Heart right ventricle (tissue), 16 donors: ENCODE data around the gene PTCD1. TPM values are rescaled to one million over a fixed set of nuclear protein-coding genes. Genes with fewer than 3 reads are reported as not detected.

Experiments used
- ATAC-seq, 8 donors: fragments of 200-7000 bp; cut with Tn5 transposase; one replicate each; pipeline ENCODE4 v1.9.1; 2020; ENCODE audit warnings: mild to moderate bottlenecking in 8 of 8, moderate library complexity in 8 of 8, moderate number of reproducible peaks in 1 of 8
- DNase-seq, 2 donors: peaks; one replicate each; pipeline ENCODE4 v3.0.0-alpha.2; 2020
- H3K27ac ChIP-seq, 10 donors: fragments of 200-600 bp; sonication (generic) in 2 of 10; one replicate each; pipeline versions ENCODE4 v1.5.0 to v1.8.0; 2020 to 2022; ENCODE audit warnings: mild to moderate bottlenecking in 3 of 10
- H3K27me3 ChIP-seq, 7 donors: fragments of 200-600 bp; one replicate each; pipeline ENCODE4 v1.8.0; 2021 to 2022; ENCODE audit warnings: mild to moderate bottlenecking in 2 of 7
- H3K36me3 ChIP-seq, 9 donors: fragments of 200-600 bp; sonication (generic) in 1 of 9; one replicate each; pipeline versions ENCODE4 v1.5.0 to v1.8.0; 2020 to 2022; ENCODE audit warnings: mild to moderate bottlenecking in 2 of 9
- H3K4me1 ChIP-seq, 9 donors: fragments of 200-600 bp; sonication (generic) in 1 of 9; one replicate each; pipeline versions ENCODE4 v1.5.0 to v1.8.0; 2020 to 2022; ENCODE audit warnings: mild to moderate bottlenecking in 4 of 9
- H3K4me3 ChIP-seq, 10 donors: fragments of 200-600 bp; sonication (generic) in 2 of 10; one replicate each; pipeline versions ENCODE4 v1.5.0 to v1.8.0; 2020 to 2022; ENCODE audit warnings: mild to moderate bottlenecking in 7 of 10, moderate library complexity in 2 of 10
- H3K9me3 ChIP-seq, 11 donors: fragments of 200-600 bp in 10 of 11; sonication (generic) in 2 of 11; one replicate each; pipeline versions ENCODE4 v1.5.0 to v1.8.0; 2013 to 2022; ENCODE audit warnings: mild to moderate bottlenecking in 2 of 11, control low read depth in 1 of 11, moderate library complexity in 1 of 11
- WGBS, 2 donors: extraction: QIAGEN DNeasy Blood & Tissue Kit; methylation state at CpG; one replicate each; pipeline ENCODE4 v1.1.7; 2013; ENCODE audit warnings: inconsistent platforms in 1 of 2; 5-methylcytosine and 5-hydroxymethylcytosine counted together
- intact Hi-C, 10 donors: fragments of 100-400 bp; cut with DNase I; formaldehyde crosslinking; loops; one replicate each; pipeline versions ENCODE4 v1.11.1 to v1.14.2; 2022
- polyA plus RNA-seq, 2 donors: library from polyadenylated mRNA; stranded (reverse); fragments of 200-250 nt; gene quantifications; one replicate each; pipeline ENCODE4 v1.2.3, GENCODE V29; 2013
- total RNA-seq, 10 donors: library from RNA; stranded (reverse); fragmentation: NEBNext Ultra II Directional in 3 of 10; extraction: Animal tissue kit (Norgen Biotek cat#: 25700) in 3 of 10; gene quantifications; one replicate each; pipeline versions ENCODE4 v1.2.1 to v1.2.4, GENCODE V29; 2021 to 2023
- TF ChIP-seq, protein P1 (sequence below), 9 donors: fragments of 200-600 bp; sonication (generic) in 2 of 9; IDR thresholded peaks; one replicate each; pipeline versions ENCODE4 v1.5.0 to v1.8.0; 2021 to 2022; ENCODE audit warnings: antibody characterized with exemption in 9 of 9, mild to moderate bottlenecking in 5 of 9, moderate library complexity in 1 of 9
- donor health status: Arrhythmogenic right ventricular cardiomyopathy.
- donor health status: ischemic (EF 13 %, LVEDD 7.1; RV severe dilation, severe dysfunction).
- donor health status: healthy with polysubstance abuse.
- donor health status: DM: no; HTN: yes; CAD: no.
- donor health status: DM: no; HTN: no; CAD: no.
- donor health status: ischemic (EF 25% LVEDD 6.9; RV normal size, moderate dysfunction).
- donor health status: ischemic (EF 25% LVEDD 5.7; RV mildly dilated, moderate dysfunction).
- donor health status: healthy.
- donor health status: DM: yes; HTN: yes; CAD: no.
- donor health status: Ischemic cardiomyopathy.
- donor health status: ischemic (EF 35%, LVEDD 5.7; RV mildly dilated, moderate dysfunction).
- donor health status: nonischemic (EF 11% LVEDD 7.7; RV severe dilation, severe dysfunction).
- donor health status: DM: yes; HTN: yes; CAD: no.
- donor health status: PGD.
- donor health status: ischemic (EF 29% LVEDD 5.4; RV normal size, mild dysfunction).
- donor health status: nonischemic (EF 23%, LVEDD 6.1; RV moderate dilation, normal function).

Gene PTCD1
- total and polyA plus RNA-seq, 12 donors: 2.4 to 4.8 (median 3.1) TPM

DNA sequence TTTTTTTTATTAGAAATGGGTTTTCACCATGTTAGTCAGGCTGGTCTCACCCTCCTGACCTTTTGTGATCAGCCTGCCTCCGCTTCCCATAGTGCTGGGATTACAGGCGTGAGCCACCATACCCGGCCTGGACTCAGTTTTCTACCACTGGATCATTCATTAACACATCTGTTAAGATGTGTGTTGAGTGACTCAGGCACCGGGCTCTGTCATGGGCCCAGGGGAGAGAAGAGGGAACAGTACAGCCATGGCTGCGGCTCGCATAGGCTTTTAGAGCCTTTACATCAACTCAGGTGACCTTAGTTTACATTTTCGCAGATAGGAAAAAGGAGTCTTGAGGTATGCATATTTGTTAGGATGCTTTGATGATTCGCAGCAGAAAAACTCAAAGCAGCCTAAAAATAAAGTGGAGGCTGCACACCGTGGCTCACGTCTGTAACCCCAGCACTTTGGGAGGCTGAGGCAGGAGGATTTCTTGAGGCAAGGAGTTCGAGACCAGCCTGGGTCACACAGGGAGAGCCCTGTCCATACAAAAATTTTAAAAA, 67.2 kb downstream of the PTCD1 start:
- no peak overlapping the region for H3K27ac ChIP-seq
- WGBS, 2 donors: 94 to 96% methylated on average over 11 of the region's 11 CpGs

DNA sequence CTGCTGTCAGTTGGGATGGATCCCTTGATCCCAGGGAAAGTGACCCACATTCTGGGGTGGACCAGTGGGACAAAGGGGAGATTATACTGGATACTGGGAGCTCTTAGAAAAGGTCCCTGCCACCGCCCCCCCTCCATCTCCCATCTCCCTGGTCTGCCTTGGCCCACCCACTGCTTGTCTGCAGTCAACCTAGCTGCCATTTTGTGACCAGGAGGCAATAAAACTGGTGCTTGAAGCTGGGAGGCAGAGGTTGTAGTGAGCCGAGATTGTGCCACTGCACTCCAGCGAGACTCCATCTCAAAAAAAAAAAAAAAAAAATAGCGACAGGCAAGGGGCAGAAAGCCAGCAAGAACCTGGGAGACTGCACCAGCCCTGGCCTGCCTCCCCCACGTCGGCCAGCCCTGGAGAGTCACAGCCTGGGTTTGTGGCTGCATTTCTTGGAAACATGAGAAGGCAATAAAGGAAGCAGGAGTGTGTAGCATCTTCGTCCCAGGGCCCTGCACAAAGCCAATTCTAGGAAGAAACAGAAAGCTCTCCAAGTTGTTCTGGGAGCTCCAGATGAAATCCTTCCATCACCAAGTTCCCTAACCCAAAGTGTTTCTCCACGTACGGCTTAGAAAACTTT, 68.7 kb downstream of the PTCD1 start:
- DNase-seq (no peak), ATAC-seq (no peak)
- peak overlapping the region in 4 of 10 donors; percentile 10 to 48 (median 17) for H3K27ac ChIP-seq
- WGBS, 2 donors: 52 to 54% methylated on average over 8 to 9 of the region's 9 CpGs
- H3K36me3 ChIP-seq: peaks cover 0 to 48% (median 22%) of the 10 kb centered on the region in 9 donors
- peaks cover 0 to 20% (median 11%) of the 10 kb centered on the region in 9 donors for H3K4me1 ChIP-seq
- no peak overlapping the region for H3K4me3 ChIP-seq
- no peaks in the 10 kb centered on the region for H3K9me3 ChIP-seq
- intact Hi-C loops: loop anchor here in 4 of 10 donors (5.0 to 10.0 kb wide), 4 partner anchors 37 to 135 kb away; partner anchors contain the start of genes BUD31 (in 1 of the 4), PDAP1 (in 1 of the 4), ZKSCAN5 (in 1 of the 4) and ZNF394 (in 1 of the 4)
- TF ChIP-seq, protein P1, sequence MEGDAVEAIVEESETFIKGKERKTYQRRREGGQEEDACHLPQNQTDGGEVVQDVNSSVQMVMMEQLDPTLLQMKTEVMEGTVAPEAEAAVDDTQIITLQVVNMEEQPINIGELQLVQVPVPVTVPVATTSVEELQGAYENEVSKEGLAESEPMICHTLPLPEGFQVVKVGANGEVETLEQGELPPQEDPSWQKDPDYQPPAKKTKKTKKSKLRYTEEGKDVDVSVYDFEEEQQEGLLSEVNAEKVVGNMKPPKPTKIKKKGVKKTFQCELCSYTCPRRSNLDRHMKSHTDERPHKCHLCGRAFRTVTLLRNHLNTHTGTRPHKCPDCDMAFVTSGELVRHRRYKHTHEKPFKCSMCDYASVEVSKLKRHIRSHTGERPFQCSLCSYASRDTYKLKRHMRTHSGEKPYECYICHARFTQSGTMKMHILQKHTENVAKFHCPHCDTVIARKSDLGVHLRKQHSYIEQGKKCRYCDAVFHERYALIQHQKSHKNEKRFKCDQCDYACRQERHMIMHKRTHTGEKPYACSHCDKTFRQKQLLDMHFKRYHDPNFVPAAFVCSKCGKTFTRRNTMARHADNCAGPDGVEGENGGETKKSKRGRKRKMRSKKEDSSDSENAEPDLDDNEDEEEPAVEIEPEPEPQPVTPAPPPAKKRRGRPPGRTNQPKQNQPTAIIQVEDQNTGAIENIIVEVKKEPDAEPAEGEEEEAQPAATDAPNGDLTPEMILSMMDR (IDR thresholded peaks at IDR 0.05): no peak
- no peaks in the 10 kb centered on the region for H3K27me3 ChIP-seq

More for the DNA sequence above, 67.2 kb downstream of the PTCD1 start:
- Histone ChIP-seq H3K36me3 (peaks cover 0 to 36% (median 13%) of the 10 kb centered on the region in 9 donors), H3K4me1 (peaks cover 0 to 30% (median 20%) of the 10 kb centered on the region in 9 donors), H3K4me3 (no peak overlapping the region), H3K27me3 (no peaks in the 10 kb centered on the region), H3K9me3 (no peaks in the 10 kb centered on the region)
- ATAC-seq: no peak
- no peak for DNase-seq
- TF ChIP-seq, protein P1 (IDR thresholded peaks at IDR 0.05): no peak
- intact Hi-C loops: loop anchor here in 2 of 10 donors (5.0 to 10.0 kb wide), 3 partner anchors 36 to 133 kb away; partner anchors contain the start of genes BUD31 (in 1 of the 2), PDAP1 (in 1 of the 2), ZKSCAN5 (in 1 of the 2) and ZNF394 (in 1 of the 2)

DNA sequence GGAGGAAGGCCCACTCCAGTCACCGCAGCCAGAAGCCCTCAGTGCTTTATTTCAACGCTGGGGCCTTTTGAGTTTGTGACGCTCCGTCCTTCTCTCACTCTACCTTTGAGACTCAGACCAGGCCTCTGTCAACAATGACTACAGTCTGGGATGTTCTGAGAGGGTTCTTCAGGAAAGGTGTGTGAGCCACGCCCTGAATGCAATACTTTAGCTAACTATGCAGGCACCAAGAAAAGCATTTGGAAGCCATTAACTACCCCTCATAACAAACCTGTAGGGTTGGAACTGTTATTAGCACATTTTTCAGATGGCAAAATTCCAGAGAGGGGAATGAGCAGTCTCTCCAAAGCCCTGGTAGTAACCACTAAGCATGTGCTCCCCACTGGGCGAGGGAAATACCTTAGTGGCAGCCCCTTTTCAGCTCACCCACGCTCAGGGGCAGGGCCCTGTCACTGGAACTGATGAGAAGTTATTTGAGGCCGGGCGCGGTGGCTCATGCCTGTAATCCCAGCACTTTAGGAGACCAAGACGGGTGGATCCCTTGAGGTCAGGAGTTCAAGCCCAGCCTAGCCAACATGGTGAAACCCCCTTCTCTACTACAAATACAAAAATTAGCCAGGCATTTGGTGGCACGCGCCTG, 69.7 kb downstream of the PTCD1 start:
- DNase-seq (no peak), ATAC-seq (no peak)
- Histone ChIP-seq H3K27me3 (no peaks in the 10 kb centered on the region), H3K4me1 (peaks cover 0 to 17% (median 8%) of the 10 kb centered on the region in 9 donors), H3K9me3 (no peaks in the 10 kb centered on the region), H3K4me3 (no peak overlapping the region), H3K27ac (peak overlapping the region in 1 of 10 donors; percentile 48), H3K36me3 (peaks cover 0 to 58% (median 32%) of the 10 kb centered on the region in 9 donors)
- intact Hi-C loops: loop anchor here in 2 of 10 donors (5.0 to 10.0 kb wide), 2 partner anchors 43 to 46 kb away; no protein-coding TSS in a partner anchor
- TF ChIP-seq, protein P1 (IDR thresholded peaks at IDR 0.05): no peak
- 92 to 96% methylated on average over 13 of the region's 13 CpGs for WGBS, 2 donors

Other genes starting within 250 kb of the PTCD1 start
- not detected for gene KPNA7, start 230.7 kb downstream of the PTCD1 start, total RNA-seq
- gene KPNA7, start 230.7 kb downstream of the PTCD1 start, polyA plus RNA-seq: under 1 TPM in 1 of 2 donors, not detected in 1; 0.04 TPM
- not detected for gene MYH16, start 166.0 kb downstream of the PTCD1 start, total RNA-seq
- not detected for gene MYH16, start 166.0 kb downstream of the PTCD1 start, polyA plus RNA-seq
- 100 to 1,000 TPM; 110 to 147 (median 134) TPM for gene ARPC1A, start 112.9 kb downstream of the PTCD1 start, total RNA-seq
- gene ARPC1A, start 112.9 kb downstream of the PTCD1 start, polyA plus RNA-seq: 100 to 1,000 TPM in 1 of 2 donors, 10 to 100 TPM in 1; 93.1 to 213 TPM
- gene ARPC1B, start 64.1 kb downstream of the PTCD1 start, total RNA-seq: 10 to 100 TPM; 16.2 to 92.0 (median 19.0) TPM
- 100 to 1,000 TPM in 1 of 2 donors, 10 to 100 TPM in 1; 35.4 to 161 TPM for gene ARPC1B, start 64.1 kb downstream of the PTCD1 start, polyA plus RNA-seq
- 100 to 1,000 TPM in 3 of 10 donors, 10 to 100 TPM in 7; 89.7 to 130 (median 97.6) TPM for gene PDAP1, start 30.2 kb downstream of the PTCD1 start, total RNA-seq
- 100 to 1,000 TPM in 1 of 2 donors, 10 to 100 TPM in 1; 71.4 to 312 TPM for gene PDAP1, start 30.2 kb downstream of the PTCD1 start, polyA plus RNA-seq
- 10 to 100 TPM; 28.3 to 59.7 (median 40.9) TPM for gene BUD31, start 29.8 kb downstream of the PTCD1 start, total RNA-seq
- gene BUD31, start 29.8 kb downstream of the PTCD1 start, polyA plus RNA-seq: 100 to 1,000 TPM in 1 of 2 donors, 10 to 100 TPM in 1; 81.7 to 116 TPM
- 10 to 100 TPM; 12.6 to 21.7 (median 15.7) TPM for gene CPSF4, start 145 bp upstream of the PTCD1 start, total RNA-seq
- gene CPSF4, start 145 bp upstream of the PTCD1 start, polyA plus RNA-seq: 10 to 100 TPM; 19.7 to 20.7 TPM
- 100 to 1,000 TPM; 571 to 924 (median 746) TPM for gene ATP5MF, start 27.4 kb upstream of the PTCD1 start, total RNA-seq
- 1,000 to 10,000 TPM; 2,534 to 4,161 TPM for gene ATP5MF, start 27.4 kb upstream of the PTCD1 start, polyA plus RNA-seq
- gene ZNF789, start 34.1 kb upstream of the PTCD1 start, total RNA-seq: 1 to 10 TPM; 1.7 to 5.6 (median 3.7) TPM
- 10 to 100 TPM in 1 of 2 donors, 1 to 10 TPM in 1; 2.5 to 10.9 TPM for gene ZNF789, start 34.1 kb upstream of the PTCD1 start, polyA plus RNA-seq
- 10 to 100 TPM; 14.1 to 20.2 (median 16.0) TPM for gene ZNF394, start 61.5 kb upstream of the PTCD1 start, total RNA-seq
- gene ZNF394, start 61.5 kb upstream of the PTCD1 start, polyA plus RNA-seq: 10 to 100 TPM; 10.8 to 23.6 TPM
- 1 to 10 TPM; 5.7 to 8.5 (median 7.8) TPM for gene ZKSCAN5, start 65.9 kb upstream of the PTCD1 start, total RNA-seq
- 1 to 10 TPM; 2.8 to 3.0 TPM for gene ZKSCAN5, start 65.9 kb upstream of the PTCD1 start, polyA plus RNA-seq
- 1 to 10 TPM; 4.3 to 7.7 (median 5.6) TPM for gene FAM200A, start 113.3 kb upstream of the PTCD1 start, total RNA-seq
- 1 to 10 TPM; 3.4 to 7.5 TPM for gene FAM200A, start 113.3 kb upstream of the PTCD1 start, polyA plus RNA-seq
- 10 to 100 TPM; 27.2 to 37.6 (median 30.8) TPM for gene ZNF655, start 119.8 kb upstream of the PTCD1 start, total RNA-seq
- 10 to 100 TPM; 22.0 to 54.1 TPM for gene ZNF655, start 119.8 kb upstream of the PTCD1 start, polyA plus RNA-seq
- gene TMEM225B, start 159.5 kb upstream of the PTCD1 start, total RNA-seq: under 1 TPM in 3 of 10 donors, not detected in 7; 0.20 to 0.23 (median 0.23) TPM
- gene TMEM225B, start 159.5 kb upstream of the PTCD1 start, polyA plus RNA-seq: under 1 TPM; 0.10 to 0.37 TPM
- 10 to 100 TPM in 3 of 10 donors, 1 to 10 TPM in 7; 6.1 to 10.5 (median 7.8) TPM for gene ZSCAN25, start 178.1 kb upstream of the PTCD1 start, total RNA-seq
- gene ZSCAN25, start 178.1 kb upstream of the PTCD1 start, polyA plus RNA-seq: 1 to 10 TPM; 2.5 to 3.6 TPM
- not detected for gene CYP3A5, start 241.2 kb upstream of the PTCD1 start, total RNA-seq
- gene CYP3A5, start 241.2 kb upstream of the PTCD1 start, polyA plus RNA-seq: under 1 TPM in 1 of 2 donors, not detected in 1; 0.03 TPM